Right lobe of liver (tissue), 4 donors: ENCODE data around the gene LHFPL4.

Experiments
- CTCF ChIP-seq, 4 donors: fragments of 200-600 bp in 3 of 4; fragments of 450-650 bp in 1 of 4; IDR thresholded peaks; one replicate each; pipeline versions ENCODE4 v1.5.1 to v1.8.0; 2016 to 2022; ENCODE audit warnings: antibody characterized with exemption in 4 of 4, mild to moderate bottlenecking in 2 of 4
- POLR2A ChIP-seq: fragments of 450-650 bp; IDR thresholded peaks from one replicate; pipeline ENCODE4 v1.6.1; 2017; ENCODE audit warnings: antibody characterized with exemption, mild to moderate bottlenecking
- donor health status: DM: no; HTN: no; CAD: no.
- donor health status: DM: no; HTN: no; CAD: no.
- donor health status: DM: no; HTN: yes; CAD: no.

GRCh38 chr3:9598783-9599387, 45.3 kb upstream of the LHFPL4 start:
- TF ChIP-seq POLR2A: no peak
- TF ChIP-seq CTCF (IDR thresholded peaks at IDR 0.05): no peak
